Duodenal mucosa (tissue), 2 donors: ENCODE results near the gene PPIA.
A peak's percentile ranks its signal among the peaks of the same experiment; 100 is the strongest.
"Not testable (repeated sequence)": the region's sequence is repeated elsewhere in the genome, so short reads cannot be mapped to it uniquely, and the experiment has no call there.

ENCODE experiments used
- H3K27ac ChIP-seq: one replicate; pipeline ENCODE4 v1.7.0; 2013; ENCODE audit warnings: low read depth, low read length
- H3K27me3 ChIP-seq, 2 donors: one replicate each; pipeline ENCODE4 v1.7.0; 2013; ENCODE audit warnings: low read length in 2 of 2, control low read depth in 1 of 2; ENCODE audit not compliant: insufficient read depth in 2 of 2, control insufficient read depth in 1 of 2
- H3K36me3 ChIP-seq, 2 donors: one replicate each; pipeline ENCODE4 v1.7.0; 2013; ENCODE audit warnings: low read length in 2 of 2, control low read depth in 1 of 2; ENCODE audit not compliant: insufficient read depth in 2 of 2, control insufficient read depth in 1 of 2
- H3K4me1 ChIP-seq, 2 donors: one replicate each; pipeline ENCODE4 v1.7.0; 2013; ENCODE audit warnings: low read length in 2 of 2, control low read depth in 1 of 2; ENCODE audit not compliant: insufficient read depth in 2 of 2, control insufficient read depth in 1 of 2
- H3K4me3 ChIP-seq, 2 donors: one replicate each; pipeline ENCODE4 v1.7.0; 2013; ENCODE audit warnings: low read length in 2 of 2, low read depth in 1 of 2
- H3K9ac ChIP-seq, 2 donors: one replicate each; pipeline ENCODE4 v1.7.0; 2013; ENCODE audit warnings: low read length in 2 of 2, low read depth in 1 of 2
- H3K9me3 ChIP-seq, 2 donors: one replicate each; pipeline ENCODE4 v1.7.0; 2013; ENCODE audit warnings: low read length in 2 of 2, control low read depth in 1 of 2; ENCODE audit not compliant: control insufficient read depth in 1 of 2

The PPIA gene

GRCh38 chr7:44798649-44799305 is 2.3 kb downstream of the PPIA start:
- peak overlapping the region; percentile 75 to 96 for H3K4me3 ChIP-seq
- H3K4me1 ChIP-seq = peaks cover 7 to 11% of the 10 kb centered on the region in 2 donors
- H3K9me3 ChIP-seq = no peaks in the 10 kb centered on the region
- no peak overlapping the region for H3K27ac ChIP-seq
- peaks cover 32 to 37% of the 10 kb centered on the region in 2 donors for H3K36me3 ChIP-seq
- peak overlapping the region; percentile 1 to 94 for H3K9ac ChIP-seq
- H3K27me3 ChIP-seq = no peaks in the 10 kb centered on the region

GRCh38 chr7:44799939-44800338 is 3.5 kb downstream of the PPIA start:
- Histone ChIP-seq H3K27ac (no peak overlapping the region), H3K9me3 (no peaks in the 10 kb centered on the region), H3K27me3 (no peaks in the 10 kb centered on the region), H3K4me1 (peaks cover 7 to 11% of the 10 kb centered on the region in 2 donors), H3K36me3 (peaks cover 32 to 41% of the 10 kb centered on the region in 2 donors), H3K4me3 (no peak overlapping the region), H3K9ac (no peak overlapping the region)

- no peak overlapping the region for H3K4me3 ChIP-seq
- H3K27me3 ChIP-seq = no peaks in the 10 kb centered on the region
- no peaks in the 10 kb centered on the region for H3K9me3 ChIP-seq
- H3K4me1 ChIP-seq = peaks cover 7 to 11% of the 10 kb centered on the region in 2 donors
- no peak overlapping the region for H3K9ac ChIP-seq
- H3K27ac ChIP-seq = no peak overlapping the region
- peaks cover 32 to 41% of the 10 kb centered on the region in 2 donors for H3K36me3 ChIP-seq
Measured at GRCh38 chr7:44801890-44802289, 5.4 kb downstream of the PPIA start.

GRCh38 chr7:44802418-44803025 is 6.0 kb downstream of the PPIA start:
- Histone ChIP-seq H3K27ac (no peak overlapping the region), H3K36me3 (peaks cover 32 to 41% of the 10 kb centered on the region in 2 donors), H3K4me3 (no peak overlapping the region), H3K4me1 (peaks cover 7 to 10% of the 10 kb centered on the region in 2 donors), H3K9me3 (no peaks in the 10 kb centered on the region), H3K9ac (no peak overlapping the region), H3K27me3 (no peaks in the 10 kb centered on the region)

- H3K9ac ChIP-seq, H3K27me3 ChIP-seq, H3K9me3 ChIP-seq, H3K27ac ChIP-seq, H3K4me1 ChIP-seq, H3K4me3 ChIP-seq: not testable (repeated sequence)
- peaks cover 28 to 41% of the 10 kb centered on the region in 2 donors for H3K36me3 ChIP-seq
Measured at GRCh38 chr7:44803828-44804519, 7.5 kb downstream of the PPIA start.

- peaks cover 0 to 1% of the 10 kb centered on the region in 2 donors for H3K4me1 ChIP-seq
- H3K27ac ChIP-seq = no peak overlapping the region
- H3K36me3 ChIP-seq = peaks cover 15 to 27% of the 10 kb centered on the region in 2 donors
- H3K9me3 ChIP-seq = no peaks in the 10 kb centered on the region
- no peak overlapping the region for H3K4me3 ChIP-seq
- no peaks in the 10 kb centered on the region for H3K27me3 ChIP-seq
- no peak overlapping the region for H3K9ac ChIP-seq
Measured at GRCh38 chr7:44805950-44806349, 9.5 kb downstream of the PPIA start.

GRCh38 chr7:44808914-44809393 is 12.5 kb downstream of the PPIA start:
- H3K4me3 ChIP-seq = no peak overlapping the region
- H3K27me3 ChIP-seq = no peaks in the 10 kb centered on the region
- H3K36me3 ChIP-seq = peaks cover 0 to 4% of the 10 kb centered on the region in 2 donors
- H3K27ac ChIP-seq = no peak overlapping the region
- no peaks in the 10 kb centered on the region for H3K9me3 ChIP-seq
- H3K4me1 ChIP-seq = peaks cover 0 to 4% of the 10 kb centered on the region in 2 donors
- no peak overlapping the region for H3K9ac ChIP-seq

- no peak overlapping the region for H3K9ac ChIP-seq
- no peak overlapping the region for H3K4me3 ChIP-seq
- peaks cover 0 to 4% of the 10 kb centered on the region in 2 donors for H3K4me1 ChIP-seq
- H3K9me3 ChIP-seq = no peaks in the 10 kb centered on the region
- H3K36me3 ChIP-seq = no peaks in the 10 kb centered on the region
- no peak overlapping the region for H3K27ac ChIP-seq
- H3K27me3 ChIP-seq = no peaks in the 10 kb centered on the region
Measured at GRCh38 chr7:44811093-44811492, 14.6 kb downstream of the PPIA start.

GRCh38 chr7:44811571-44811970 is 15.1 kb downstream of the PPIA start:
- Histone ChIP-seq H3K4me3 (no peak overlapping the region), H3K9ac (no peak overlapping the region), H3K27ac (no peak overlapping the region), H3K4me1 (peaks cover 0 to 4% of the 10 kb centered on the region in 2 donors), H3K9me3 (no peaks in the 10 kb centered on the region), H3K36me3 (no peaks in the 10 kb centered on the region), H3K27me3 (no peaks in the 10 kb centered on the region)

GRCh38 chr7:44814919-44815318 is 18.4 kb downstream of the PPIA start:
- no peak overlapping the region for H3K4me3 ChIP-seq
- H3K27me3 ChIP-seq = no peaks in the 10 kb centered on the region
- H3K36me3 ChIP-seq = no peaks in the 10 kb centered on the region
- H3K9me3 ChIP-seq = no peaks in the 10 kb centered on the region
- no peak overlapping the region for H3K9ac ChIP-seq
- H3K27ac ChIP-seq = no peak overlapping the region
- H3K4me1 ChIP-seq = peaks cover 0 to 4% of the 10 kb centered on the region in 2 donors
